ENCODE measurements around the gene ATXN7L1. TPM values are rescaled to one million over a fixed set of nuclear protein-coding genes. Genes with fewer than 3 reads are reported as not detected.

ATXN7L1 gene
- total and polyA plus RNA-seq, 2 of the 4 experiments (the other 2 are of a cell fraction): 3.5 to 4.3 TPM

DNA sequence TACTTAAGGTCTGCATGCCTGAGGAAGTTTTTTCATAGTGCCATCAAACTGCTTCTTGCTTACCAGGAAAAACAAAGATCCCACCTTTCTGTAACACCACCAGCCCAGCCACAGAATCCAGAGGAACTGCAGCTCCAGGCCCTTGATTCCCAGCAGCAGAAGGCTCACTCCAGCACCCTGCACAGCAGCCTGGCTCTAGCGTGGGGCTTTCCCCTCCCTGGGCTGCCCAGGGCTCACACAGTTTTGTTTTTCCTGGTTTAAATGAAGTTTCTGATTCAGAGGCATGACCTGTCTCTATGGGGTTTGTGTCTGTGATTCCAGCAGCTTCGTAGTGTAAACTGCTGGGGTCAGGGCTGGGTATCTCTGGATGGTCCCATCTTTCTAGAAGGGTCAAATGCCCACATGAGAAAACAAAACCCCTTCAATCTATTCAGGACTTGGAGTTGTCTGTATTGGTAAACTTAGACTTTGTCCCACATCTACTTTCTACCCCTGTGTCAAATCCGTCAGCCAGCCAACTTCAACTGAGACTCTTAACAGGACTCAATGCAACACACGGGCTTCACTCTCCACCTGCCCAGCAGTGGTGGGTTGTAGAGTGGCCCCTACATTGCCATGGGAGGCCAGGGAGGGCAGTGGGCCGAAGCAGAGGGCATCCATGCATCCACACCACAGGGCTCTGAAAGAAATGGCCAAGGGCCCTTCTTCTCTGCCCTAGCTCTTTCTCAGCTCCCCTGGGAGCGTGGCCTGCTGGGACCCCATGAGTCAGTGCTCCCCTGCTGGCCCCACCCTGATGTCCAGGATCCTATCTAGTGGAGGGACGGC lies 73.6 kb downstream of the ATXN7L1 start:
- Histone ChIP-seq H4K8ac (ENCODE audit: low read depth in 2 of 2, low read length in 2 of 2) (no peak overlapping the region; a peak in 1 of 4 replicates), H3K23ac (ENCODE audit: low read depth, low read length) (0 out of 2 replicates have a peak overlapping the region, but pooled peaks have one; percentile 10), H4K91ac (ENCODE audit: insufficient read depth, low read depth, low read length) (peak overlapping the region; percentile 26; the same call in 1 of the 2 replicates), H3K36me3 (ENCODE audit: control insufficient read depth, insufficient read depth, low read length) (no peaks in the 10 kb centered on the region), H3K14ac (replicated peaks; ENCODE audit: low read depth, low read length) (no peak overlapping the region; the same call in 1 of the 2 replicates), H3K4me3 (ENCODE audit: insufficient read depth, low read depth, low read length) (no peak overlapping the region), H3K79me1 (ENCODE audit: low read depth in 1 of 2, low read length in 2 of 2) (peaks cover 6 to 64% of the 10 kb centered on the region in 2 experiments; a peak in 3 of 4 replicates), H3K27ac (ENCODE audit: insufficient read depth, low read length) (no peak overlapping the region), H4K5ac (ENCODE audit: low read depth, low read length) (no peak overlapping the region), H2AK9ac (replicated peaks; ENCODE audit: low read depth, low read length, poor library complexity) (peak overlapping the region; percentile 19), H3K27me3 (ENCODE audit: control insufficient read depth, insufficient read depth, low read length) (no peaks in the 10 kb centered on the region), H3K56ac (ENCODE audit: extremely low read depth, insufficient read depth, low read length) (no peak overlapping the region), H2BK20ac (ENCODE audit: low read depth, low read length) (no peak overlapping the region), H2BK15ac (ENCODE audit: low read depth, low read length) (no peak overlapping the region; the same call in 2 of the 3 replicates), H3K18ac (ENCODE audit: low read depth, low read length) (no peak overlapping the region), H2AFZ (replicated peaks; ENCODE audit: low read length, poor library complexity) (no peak overlapping the region), H2BK120ac (ENCODE audit: low read depth, low read length) (0 out of 2 replicates have a peak overlapping the region, but pooled peaks have one; percentile 11), H2BK5ac (ENCODE audit: low read depth, low read length, poor library complexity, severe bottlenecking) (no peak overlapping the region), H4K20me1 (ENCODE audit: insufficient read depth, low read length) (0 out of 2 replicates have a peak, but pooled peaks cover 8% of the 10 kb centered on the region), H3K4ac (ENCODE audit: low read depth, low read length) (peak overlapping the region; percentile 33; the same call in 1 of the 2 replicates), H3K4me2 (ENCODE audit: low read depth, low read length) (no peak overlapping the region), H3K4me1 (ENCODE audit: control insufficient read depth, insufficient read depth, low read length) (peaks cover 41% of the 10 kb centered on the region), H3K9me3 (ENCODE audit: control insufficient read depth, insufficient read depth, low read length) (no peaks in the 10 kb centered on the region), H3K9me1 (ENCODE audit: insufficient read depth, low read length) (peaks cover 43% of the 10 kb centered on the region), H2AK5ac (ENCODE audit: low read depth, low read length) (0 out of 2 replicates have a peak overlapping the region, but pooled peaks have one; percentile 15), H3K9ac (ENCODE audit: low read depth, low read length) (no peak overlapping the region)
- ATAC-seq (ENCODE audit: low read depth): peak; percentile 54
- BruUV-seq (replicated peaks): no TSS peak
- ChIA-PET CTCF (interaction anchor here (0.9 kb wide), 1 partner anchor 15 kb away, joined by 3 read pairs; no protein-coding TSS in a partner anchor), POLR2A (ENCODE audit: unreplicated experiment) (no interaction called here)
- no peak for TF ChIP-seq MAFK (IDR thresholded peaks at IDR 0.05; ENCODE audit: low read depth, low read length)
- TF ChIP-seq CEBPB (IDR thresholded peaks at IDR 0.05; ENCODE audit: low read depth, low read length): no peak
- TF ChIP-seq, protein P1, sequence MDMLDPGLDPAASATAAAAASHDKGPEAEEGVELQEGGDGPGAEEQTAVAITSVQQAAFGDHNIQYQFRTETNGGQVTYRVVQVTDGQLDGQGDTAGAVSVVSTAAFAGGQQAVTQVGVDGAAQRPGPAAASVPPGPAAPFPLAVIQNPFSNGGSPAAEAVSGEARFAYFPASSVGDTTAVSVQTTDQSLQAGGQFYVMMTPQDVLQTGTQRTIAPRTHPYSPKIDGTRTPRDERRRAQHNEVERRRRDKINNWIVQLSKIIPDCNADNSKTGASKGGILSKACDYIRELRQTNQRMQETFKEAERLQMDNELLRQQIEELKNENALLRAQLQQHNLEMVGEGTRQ (IDR thresholded peaks at IDR 0.05; ENCODE audit: low read depth, low read length): no peak
- TF ChIP-seq POLR2A (IDR thresholded peaks at IDR 0.05; ENCODE audit: low read depth, low read length): no peak
- TF ChIP-seq RCOR1 (IDR thresholded peaks at IDR 0.05; ENCODE audit: insufficient replicate concordance, low read length): no peak
- TF ChIP-seq, protein P2, sequence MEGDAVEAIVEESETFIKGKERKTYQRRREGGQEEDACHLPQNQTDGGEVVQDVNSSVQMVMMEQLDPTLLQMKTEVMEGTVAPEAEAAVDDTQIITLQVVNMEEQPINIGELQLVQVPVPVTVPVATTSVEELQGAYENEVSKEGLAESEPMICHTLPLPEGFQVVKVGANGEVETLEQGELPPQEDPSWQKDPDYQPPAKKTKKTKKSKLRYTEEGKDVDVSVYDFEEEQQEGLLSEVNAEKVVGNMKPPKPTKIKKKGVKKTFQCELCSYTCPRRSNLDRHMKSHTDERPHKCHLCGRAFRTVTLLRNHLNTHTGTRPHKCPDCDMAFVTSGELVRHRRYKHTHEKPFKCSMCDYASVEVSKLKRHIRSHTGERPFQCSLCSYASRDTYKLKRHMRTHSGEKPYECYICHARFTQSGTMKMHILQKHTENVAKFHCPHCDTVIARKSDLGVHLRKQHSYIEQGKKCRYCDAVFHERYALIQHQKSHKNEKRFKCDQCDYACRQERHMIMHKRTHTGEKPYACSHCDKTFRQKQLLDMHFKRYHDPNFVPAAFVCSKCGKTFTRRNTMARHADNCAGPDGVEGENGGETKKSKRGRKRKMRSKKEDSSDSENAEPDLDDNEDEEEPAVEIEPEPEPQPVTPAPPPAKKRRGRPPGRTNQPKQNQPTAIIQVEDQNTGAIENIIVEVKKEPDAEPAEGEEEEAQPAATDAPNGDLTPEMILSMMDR (conservative IDR thresholded peaks at IDR 0.05; ENCODE audit: low read depth, low read length): no peak
- no peak for TF ChIP-seq RFX5 (IDR thresholded peaks at IDR 0.05; ENCODE audit: low read depth, low read length)
- TF ChIP-seq FOS (IDR thresholded peaks at IDR 0.05; ENCODE audit: low read depth, low read length): no peak
- no peak for TF ChIP-seq MAZ (IDR thresholded peaks at IDR 0.05; ENCODE audit: borderline replicate concordance, low read depth, low read length)
- no peak for TF ChIP-seq BHLHE40 (IDR thresholded peaks at IDR 0.05; ENCODE audit: low read depth, low read length)
- DNase-seq: peak; percentile 49
- in situ Hi-C loops (cut with MboI; ENCODE audit: low sequenced_read_pairs) (no loop called here), dilution Hi-C loops (cut with HindIII; ENCODE audit: low sequenced_read_pairs, unreplicated experiment) (no loop called here), intact Hi-C loops (cut with micrococcal nuclease) (no loop called here)
- 100% methylated on average over 1 of the region's 7 CpGs; no CpG with 5 or more reads in 1 of the 2 experiments for WGBS, 2 experiments (ENCODE audit: extremely low coverage in 2 of 2, insufficient read length in 1 of 2)

Data from IMR-90 (cell line).